ENCODE results near the gene TRIM41. TPM values are rescaled to one million over a fixed set of nuclear protein-coding genes. Genes with fewer than 3 reads are reported as not detected.
A peak's percentile ranks its signal among the peaks of the same experiment; 100 is the strongest.

TRIM41 gene
- total RNA-seq, 2 donors from 2014 or later = 16.9 to 28.3 TPM

GRCh38 chr5:181189962-181190710 lies 32.9 kb upstream of the TRIM41 start:
- no peak for TF ChIP-seq POLR2A (IDR thresholded peaks at IDR 0.05)
- no peak for TF ChIP-seq POLR2AphosphoS5 (IDR thresholded peaks at IDR 0.05)
- TF ChIP-seq CTCF (IDR thresholded peaks at IDR 0.05) = no peak
- under 1% methylated on average over 41 of the region's 52 CpGs for WGBS
- no peaks in the 10 kb centered on the region for H3K9me3 ChIP-seq
- H3K27ac ChIP-seq = peak overlapping the region; percentile 86 to 95
- H3K4me1 ChIP-seq (replicated peaks) = peaks cover 7% of the 10 kb centered on the region
- peak overlapping the region; percentile 62 to 90 for H3K4me3 ChIP-seq
- H3K36me3 ChIP-seq = no peaks in the 10 kb centered on the region
- no peaks in the 10 kb centered on the region for H3K27me3 ChIP-seq (replicated peaks; ENCODE audit: insufficient read depth)
- no peak for DNase-seq (ENCODE audit: low spot score)
- intact Hi-C loops (cut with DNase I) = loop anchor here (1.0 to 10.0 kb wide), 2 partner anchors 17 to 325 kb away; partner anchors contain the start of gene ZFP62

- intact Hi-C loops (cut with DNase I) = loop anchor here (1.0 kb wide), 1 partner anchor 16 kb away; no protein-coding TSS in a partner anchor
- H3K4me1 ChIP-seq (replicated peaks) = peaks cover 7% of the 10 kb centered on the region
- no peak for DNase-seq (ENCODE audit: low spot score)
- peak overlapping the region; percentile 62 to 90 for H3K4me3 ChIP-seq
- H3K9me3 ChIP-seq = no peaks in the 10 kb centered on the region
- no peaks in the 10 kb centered on the region for H3K36me3 ChIP-seq
- WGBS = under 1% methylated on average over 66 of the region's 66 CpGs
- H3K27me3 ChIP-seq (replicated peaks; ENCODE audit: insufficient read depth) = no peaks in the 10 kb centered on the region
- peak overlapping the region; percentile 86 to 95 for H3K27ac ChIP-seq
- TF ChIP-seq CTCF (IDR thresholded peaks at IDR 0.05) = peak in 1 of 4 experiments; percentile 13
- TF ChIP-seq POLR2AphosphoS5 (IDR thresholded peaks at IDR 0.05) = no peak
These were observed 32.2 kb upstream of the TRIM41 start for GRCh38 chr5:181190711-181191525.

GRCh38 chr5:181191526-181192336 lies 31.4 kb upstream of the TRIM41 start:
- WGBS = 2% methylated on average over 44 of the region's 64 CpGs
- peak overlapping the region; percentile 86 to 95 for H3K27ac ChIP-seq
- DNase-seq (ENCODE audit: low spot score) = peak; percentile 94
- H3K27me3 ChIP-seq (replicated peaks; ENCODE audit: insufficient read depth) = no peaks in the 10 kb centered on the region
- H3K9me3 ChIP-seq = no peaks in the 10 kb centered on the region
- peak; percentile 89 for TF ChIP-seq POLR2AphosphoS5 (IDR thresholded peaks at IDR 0.05)
- TF ChIP-seq CTCF (IDR thresholded peaks at IDR 0.05) = peak in 1 of 4 experiments; percentile 21
- peak; percentile 70 for TF ChIP-seq POLR2A (IDR thresholded peaks at IDR 0.05)
- no peaks in the 10 kb centered on the region for H3K36me3 ChIP-seq
- intact Hi-C loops (cut with DNase I) = no loop called here
- peak overlapping the region; percentile 62 to 90 for H3K4me3 ChIP-seq
- peaks cover 7% of the 10 kb centered on the region for H3K4me1 ChIP-seq (replicated peaks)

GRCh38 chr5:181192337-181193046 lies 30.6 kb upstream of the TRIM41 start:
- DNase-seq (ENCODE audit: low spot score) = no peak
- TF ChIP-seq POLR2A (IDR thresholded peaks at IDR 0.05) (no peak), POLR2AphosphoS5 (IDR thresholded peaks at IDR 0.05) (no peak), CTCF (IDR thresholded peaks at IDR 0.05) (no peak)
- intact Hi-C loops (cut with DNase I) = no loop called here

More at GRCh38 chr5:181192337-181193046, 30.6 kb upstream of the TRIM41 start:
- no peaks in the 10 kb centered on the region for H3K9me3 ChIP-seq
- no peaks in the 10 kb centered on the region for H3K36me3 ChIP-seq
- H3K27me3 ChIP-seq (replicated peaks; ENCODE audit: insufficient read depth) = no peaks in the 10 kb centered on the region
- 56% methylated on average over 12 of the region's 12 CpGs for WGBS
- peak overlapping the region; percentile 62 to 90 for H3K4me3 ChIP-seq
- H3K4me1 ChIP-seq (replicated peaks) = peaks cover 7% of the 10 kb centered on the region
- H3K27ac ChIP-seq = peak overlapping the region; percentile 86 to 95

Measured in prostate gland (tissue), 2 donors.